ENCODE results near the gene SGSH.

Gene SGSH

DNA sequence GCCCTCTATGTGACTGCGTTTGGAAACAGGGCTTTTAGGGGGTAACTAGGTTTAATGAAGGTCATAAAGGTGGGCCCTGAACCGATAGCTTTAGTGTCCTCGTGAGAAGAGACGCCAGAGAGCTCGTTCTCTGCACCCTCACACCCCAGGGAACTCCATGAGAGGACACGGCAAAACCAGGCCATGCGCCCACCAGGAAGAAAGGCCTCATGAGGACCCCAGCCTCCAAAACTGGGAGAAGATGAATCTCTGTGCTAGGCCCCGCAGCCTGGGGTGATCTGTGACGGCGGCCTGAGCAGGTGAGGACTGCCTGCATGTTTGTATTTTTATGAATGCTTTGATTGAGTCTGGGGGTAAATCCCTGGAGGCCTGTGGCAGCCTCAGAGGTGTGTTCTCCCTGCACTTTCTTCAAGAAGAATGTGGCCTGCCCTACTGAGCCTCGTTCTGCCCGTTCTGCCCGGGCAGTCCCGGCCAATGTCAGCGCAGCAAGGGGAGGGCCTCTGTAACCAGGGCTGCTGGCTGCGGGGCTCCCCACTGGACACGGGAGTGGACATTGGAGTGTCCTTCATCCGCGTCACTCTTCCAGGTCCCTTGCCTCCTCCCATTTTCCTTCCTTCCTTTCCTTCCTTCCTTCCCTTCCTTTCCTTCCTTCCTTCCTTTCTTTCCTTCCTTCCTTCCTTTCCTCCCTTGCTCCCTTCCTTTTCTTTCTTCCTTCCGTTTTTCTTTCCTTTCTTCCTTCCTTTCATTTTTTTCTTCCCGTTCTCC, 33.7 kb upstream of the SGSH start:
- TF ChIP-seq, protein P1, sequence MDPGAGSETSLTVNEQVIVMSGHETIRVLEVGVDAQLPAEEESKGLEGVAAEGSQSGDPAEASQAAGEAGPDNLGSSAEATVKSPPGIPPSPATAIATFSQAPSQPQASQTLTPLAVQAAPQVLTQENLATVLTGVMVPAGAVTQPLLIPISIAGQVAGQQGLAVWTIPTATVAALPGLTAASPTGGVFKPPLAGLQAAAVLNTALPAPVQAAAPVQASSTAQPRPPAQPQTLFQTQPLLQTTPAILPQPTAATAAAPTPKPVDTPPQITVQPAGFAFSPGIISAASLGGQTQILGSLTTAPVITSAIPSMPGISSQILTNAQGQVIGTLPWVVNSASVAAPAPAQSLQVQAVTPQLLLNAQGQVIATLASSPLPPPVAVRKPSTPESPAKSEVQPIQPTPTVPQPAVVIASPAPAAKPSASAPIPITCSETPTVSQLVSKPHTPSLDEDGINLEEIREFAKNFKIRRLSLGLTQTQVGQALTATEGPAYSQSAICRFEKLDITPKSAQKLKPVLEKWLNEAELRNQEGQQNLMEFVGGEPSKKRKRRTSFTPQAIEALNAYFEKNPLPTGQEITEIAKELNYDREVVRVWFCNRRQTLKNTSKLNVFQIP (CRISPR knock-in tag; IDR thresholded peaks at IDR 0.05; ENCODE audit: borderline replicate concordance, low read depth), result no peak
- no peak for TF ChIP-seq CSRNP3 (CRISPR knock-in tag; IDR thresholded peaks at IDR 0.05)
- no peak for TF ChIP-seq ZNF70 (CRISPR knock-in tag; IDR thresholded peaks at IDR 0.05)
- no peak for ATAC-seq

DNA sequence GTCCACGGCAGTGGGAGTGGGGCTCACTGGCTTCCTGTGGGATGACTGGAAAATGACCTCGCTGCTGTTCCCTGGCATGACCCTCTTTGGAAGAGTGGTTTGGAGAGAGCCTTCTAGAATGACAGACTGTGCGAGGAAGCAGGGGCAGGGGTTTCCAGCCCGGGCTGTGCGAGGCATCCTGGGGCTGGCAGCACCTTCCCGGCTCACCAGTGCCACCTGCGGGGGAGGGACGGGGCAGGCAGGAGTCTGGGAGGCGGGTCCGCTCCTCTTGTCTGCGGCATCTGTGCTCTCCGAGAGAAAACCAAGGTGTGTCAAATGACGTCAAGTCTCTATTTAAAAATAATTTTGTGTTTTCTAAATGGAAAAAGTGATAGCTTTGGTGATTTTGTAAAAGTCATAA, 32.7 kb upstream of the SGSH start:
- peak; percentile 51 for ATAC-seq
- no peak for TF ChIP-seq BACH2 (CRISPR knock-in tag; IDR thresholded peaks at IDR 0.05; ENCODE audit: borderline replicate concordance)

DNA sequence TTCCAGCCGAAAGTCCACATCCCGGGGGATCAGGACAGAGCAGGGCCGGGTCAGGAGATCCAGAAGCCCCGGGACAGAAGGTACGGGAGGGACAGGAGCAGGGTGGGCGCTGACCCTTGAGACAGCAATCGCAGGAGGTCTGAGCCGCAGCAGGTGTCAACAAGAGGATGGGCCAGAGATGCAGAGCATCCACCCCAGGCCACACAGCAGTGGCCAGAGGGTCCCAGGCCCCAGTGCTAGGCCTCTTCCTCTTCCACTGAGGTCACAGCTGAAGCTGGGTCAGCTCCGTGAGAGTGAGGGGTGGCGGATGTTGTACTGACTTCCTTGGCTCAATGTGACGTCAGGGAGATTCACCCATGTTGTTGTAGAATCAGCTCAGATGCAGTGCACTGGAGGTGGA, 31.8 kb upstream of the SGSH start:
- TF ChIP-seq ISL1 (CRISPR knock-in tag; IDR thresholded peaks at IDR 0.05) (no peak), ESRRG (CRISPR knock-in tag; IDR thresholded peaks at IDR 0.05) (no peak), PPARA (CRISPR knock-in tag; IDR thresholded peaks at IDR 0.05; ENCODE audit: borderline replicate concordance) (no peak), GLIS3 (CRISPR knock-in tag; IDR thresholded peaks at IDR 0.05) (no peak), ZNF565 (CRISPR knock-in tag; conservative IDR thresholded peaks at IDR 0.05; ENCODE audit: low read depth) (no peak), ZFP3 (CRISPR knock-in tag; IDR thresholded peaks at IDR 0.05) (no peak), TSHZ2 (CRISPR knock-in tag; IDR thresholded peaks at IDR 0.05) (no peak), ZC3H10 (CRISPR knock-in tag; IDR thresholded peaks at IDR 0.05) (no peak), ZFP30 (CRISPR knock-in tag; IDR thresholded peaks at IDR 0.05) (no peak), TCF4 (CRISPR knock-in tag; IDR thresholded peaks at IDR 0.05; ENCODE audit: borderline replicate concordance) (no peak), CREB5 (CRISPR knock-in tag; IDR thresholded peaks at IDR 0.05; ENCODE audit: low read depth) (no peak), TOX (CRISPR knock-in tag; IDR thresholded peaks at IDR 0.05; ENCODE audit: borderline replicate concordance) (no peak), SNAI2 (CRISPR knock-in tag; IDR thresholded peaks at IDR 0.05) (no peak), CSRNP3 (CRISPR knock-in tag; IDR thresholded peaks at IDR 0.05) (no peak), ZNF8 (CRISPR knock-in tag; IDR thresholded peaks at IDR 0.05) (no peak), ZNF70 (CRISPR knock-in tag; IDR thresholded peaks at IDR 0.05) (no peak)
- TF ChIP-seq, protein P1 (CRISPR knock-in tag; IDR thresholded peaks at IDR 0.05; ENCODE audit: borderline replicate concordance, low read depth), result no peak
- no peak for ATAC-seq

Data from SK-N-SH treated with all-trans-retinoic acid at 6 μM for 48 hours (cell line).